Epithelial cell of proximal tubule (primary cell): ENCODE measurements around the gene RFC2. TPM values are rescaled to one million over a fixed set of nuclear protein-coding genes. Genes with fewer than 3 reads are reported as not detected.

ENCODE experiments used
- DNase-seq: peaks from one replicate; pipeline ENCODE4 v3.0.0-alpha.2; 2011; ENCODE audit warnings: low read depth
- H3K4me3 ChIP-seq: 2 replicates; pipeline ENCODE4 v1.5.1; 2011; ENCODE audit warnings: low read depth, mild to moderate bottlenecking, low read length
- CTCF ChIP-seq: conservative IDR thresholded peaks from 2 replicates; pipeline ENCODE4 v1.5.1; 2012; ENCODE audit warnings: low read depth, mild to moderate bottlenecking, low read length
- total RNA-seq: library from RNA; depleted of rRNA; stranded (reverse); fragments of >200 nt; gene quantifications from 2 replicates; pipeline ENCODE4 v1.2.3, GENCODE V29; 2015

The RFC2 gene
- total RNA-seq, 1 donor from 2014 or later: 49.6 TPM

GRCh38 chr7:74193054-74193453, 61.1 kb downstream of the RFC2 start:
- no peak for DNase-seq
- TF ChIP-seq CTCF: no peak
- no peak overlapping the region for H3K4me3 ChIP-seq

DNA sequence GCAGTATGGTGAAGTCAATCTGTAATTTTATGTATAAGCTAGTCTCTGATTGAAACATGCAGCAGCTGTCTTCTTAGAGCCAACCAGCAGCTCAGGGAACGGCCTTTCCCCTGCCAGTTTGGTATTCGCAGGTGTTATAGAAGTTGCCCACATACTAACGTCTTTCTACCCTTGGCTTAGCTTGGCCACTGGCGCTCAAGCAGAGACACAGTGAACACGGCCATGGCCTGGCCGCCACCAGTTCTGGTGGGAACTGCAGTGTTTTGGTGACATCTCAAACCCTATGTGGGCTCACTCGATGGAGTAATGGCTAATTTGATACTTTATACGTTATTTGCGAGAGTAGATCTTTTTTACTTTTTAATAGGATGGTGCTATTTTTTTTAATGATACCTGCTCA, 63.0 kb downstream of the RFC2 start:
- no peak for TF ChIP-seq CTCF
- DNase-seq: no peak
- no peak overlapping the region for H3K4me3 ChIP-seq

GRCh38 chr7:74190259-74190658, 63.9 kb downstream of the RFC2 start:
- TF ChIP-seq CTCF: no peak
- DNase-seq: no peak
- H3K4me3 ChIP-seq: no peak overlapping the region

GRCh38 chr7:74187915-74188675, 66.1 kb downstream of the RFC2 start:
- H3K4me3 ChIP-seq: no peak overlapping the region
- DNase-seq: no peak
- no peak for TF ChIP-seq CTCF

- no peak for DNase-seq
- H3K4me3 ChIP-seq: no peak overlapping the region
- TF ChIP-seq CTCF: no peak
Observed at GRCh38 chr7:74185636-74186035, 68.6 kb downstream of the RFC2 start.

DNA sequence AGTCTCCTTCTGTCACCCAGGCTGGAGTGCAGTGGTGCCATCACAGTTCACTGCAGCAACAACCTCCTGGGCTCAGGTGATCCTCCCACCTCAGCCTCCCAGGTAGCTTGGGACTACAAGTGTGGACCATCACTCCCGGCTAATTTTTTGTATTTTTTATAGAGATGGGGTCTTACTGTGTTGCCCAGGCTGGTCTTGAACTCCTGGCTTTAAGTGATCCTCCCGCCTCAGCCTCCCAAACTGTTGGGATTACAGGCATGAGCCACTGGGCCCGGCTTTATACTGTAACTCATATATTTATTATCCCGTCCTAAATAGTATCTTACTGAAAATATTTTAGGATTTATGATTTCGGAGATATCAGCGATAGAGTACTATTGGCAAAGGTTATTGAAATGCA, 69.2 kb downstream of the RFC2 start:
- no peak for TF ChIP-seq CTCF
- DNase-seq: no peak
- no peak overlapping the region for H3K4me3 ChIP-seq
